ENCODE measurements around the gene BCORL1.

The BCORL1 gene

DNA sequence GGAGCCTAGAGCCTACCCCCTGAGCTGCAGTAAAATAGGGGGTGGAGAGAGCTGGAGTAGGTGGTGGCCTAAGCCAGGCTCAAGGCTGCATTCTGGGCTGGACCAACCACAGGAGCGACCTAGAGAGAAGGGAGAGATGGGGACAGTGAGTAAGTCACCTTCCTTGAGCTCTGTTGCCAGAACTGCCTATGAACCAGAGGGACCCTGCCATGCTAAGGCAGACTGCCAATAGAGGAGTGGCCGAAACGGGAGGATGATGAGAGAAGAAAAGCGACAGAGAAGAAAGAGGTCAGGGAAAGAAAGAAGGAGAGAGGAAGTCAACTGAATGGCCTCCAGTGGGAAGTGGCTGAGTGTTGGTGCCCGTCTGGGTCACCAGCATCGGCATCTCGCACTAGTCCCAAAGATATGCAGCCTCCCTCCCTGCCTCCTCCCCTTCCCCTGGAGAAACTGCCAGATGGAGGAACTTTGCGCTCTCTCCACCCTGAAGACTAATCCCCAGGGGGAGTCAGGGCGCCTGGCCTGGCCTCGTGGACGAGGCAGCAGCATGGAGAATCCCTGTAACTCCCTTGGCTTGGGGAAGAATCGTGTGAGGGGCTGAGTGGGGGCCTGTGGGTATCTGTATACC lies 99.1 kb downstream of the BCORL1 start:
- Histone ChIP-seq H3K4me1 (ENCODE audit: control insufficient read depth, insufficient read depth, low read length, poor library complexity, severe bottlenecking) (peaks cover 37% of the 10 kb centered on the region), H3K9me3 (ENCODE audit: control insufficient read depth, low read length) (no peaks in the 10 kb centered on the region), H3K27ac (ENCODE audit: low read depth, low read length, severe bottlenecking) (no peak overlapping the region), H3K36me3 (ENCODE audit: control insufficient read depth, insufficient read depth, low read length) (no peaks in the 10 kb centered on the region), H3K4me3 (ENCODE audit: extremely low read depth, insufficient read depth, low read length, poor library complexity, severe bottlenecking) (no peak overlapping the region)
- WGBS, 2 experiments (ENCODE audit: insufficient coverage in 2 of 2), result 80 to 100% methylated on average over 3 of the region's 12 CpGs

GRCh38 chrX:130082244-130083106 lies 100.0 kb downstream of the BCORL1 start:
- H3K36me3 ChIP-seq (ENCODE audit: control insufficient read depth, insufficient read depth, low read length), result no peaks in the 10 kb centered on the region
- H3K27ac ChIP-seq (ENCODE audit: low read depth, low read length, severe bottlenecking), result no peak overlapping the region
- WGBS, 2 experiments (ENCODE audit: insufficient coverage in 2 of 2), result 66 to 78% methylated on average over 9 to 10 of the region's 28 CpGs
- peaks cover 39% of the 10 kb centered on the region for H3K4me1 ChIP-seq (ENCODE audit: control insufficient read depth, insufficient read depth, low read length, poor library complexity, severe bottlenecking)
- no peaks in the 10 kb centered on the region for H3K9me3 ChIP-seq (ENCODE audit: control insufficient read depth, low read length)
- H3K4me3 ChIP-seq (ENCODE audit: extremely low read depth, insufficient read depth, low read length, poor library complexity, severe bottlenecking), result no peak overlapping the region

DNA sequence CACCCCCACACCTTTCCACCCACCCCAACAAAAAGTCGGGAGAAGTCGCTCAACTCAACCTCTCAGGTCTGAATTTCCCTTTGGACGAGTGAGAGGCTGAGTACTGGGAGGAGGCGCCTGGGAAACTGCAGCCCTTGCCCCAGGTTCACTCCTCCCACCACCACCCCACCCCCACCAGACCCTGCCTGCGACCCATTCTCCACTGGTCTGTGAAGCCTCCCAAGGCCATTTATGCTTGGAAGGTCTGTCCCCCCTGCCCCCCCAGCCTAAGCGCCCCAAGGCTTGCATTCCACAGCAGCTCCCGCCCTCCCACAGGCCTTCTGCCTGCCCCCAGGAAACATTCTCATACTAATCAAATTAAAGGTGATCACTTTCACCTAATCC lies 100.7 kb downstream of the BCORL1 start:
- Histone ChIP-seq H3K36me3 (ENCODE audit: control insufficient read depth, insufficient read depth, low read length) (no peaks in the 10 kb centered on the region), H3K9me3 (ENCODE audit: control insufficient read depth, low read length) (no peaks in the 10 kb centered on the region), H3K4me3 (ENCODE audit: extremely low read depth, insufficient read depth, low read length, poor library complexity, severe bottlenecking) (no peak overlapping the region), H3K4me1 (ENCODE audit: control insufficient read depth, insufficient read depth, low read length, poor library complexity, severe bottlenecking) (peaks cover 39% of the 10 kb centered on the region), H3K27ac (ENCODE audit: low read depth, low read length, severe bottlenecking) (no peak overlapping the region)
- WGBS, 2 experiments (ENCODE audit: insufficient coverage in 2 of 2), result 20% methylated on average over 2 of the region's 7 CpGs; no CpG with 5 or more reads in 1 of the 2 experiments

DNA sequence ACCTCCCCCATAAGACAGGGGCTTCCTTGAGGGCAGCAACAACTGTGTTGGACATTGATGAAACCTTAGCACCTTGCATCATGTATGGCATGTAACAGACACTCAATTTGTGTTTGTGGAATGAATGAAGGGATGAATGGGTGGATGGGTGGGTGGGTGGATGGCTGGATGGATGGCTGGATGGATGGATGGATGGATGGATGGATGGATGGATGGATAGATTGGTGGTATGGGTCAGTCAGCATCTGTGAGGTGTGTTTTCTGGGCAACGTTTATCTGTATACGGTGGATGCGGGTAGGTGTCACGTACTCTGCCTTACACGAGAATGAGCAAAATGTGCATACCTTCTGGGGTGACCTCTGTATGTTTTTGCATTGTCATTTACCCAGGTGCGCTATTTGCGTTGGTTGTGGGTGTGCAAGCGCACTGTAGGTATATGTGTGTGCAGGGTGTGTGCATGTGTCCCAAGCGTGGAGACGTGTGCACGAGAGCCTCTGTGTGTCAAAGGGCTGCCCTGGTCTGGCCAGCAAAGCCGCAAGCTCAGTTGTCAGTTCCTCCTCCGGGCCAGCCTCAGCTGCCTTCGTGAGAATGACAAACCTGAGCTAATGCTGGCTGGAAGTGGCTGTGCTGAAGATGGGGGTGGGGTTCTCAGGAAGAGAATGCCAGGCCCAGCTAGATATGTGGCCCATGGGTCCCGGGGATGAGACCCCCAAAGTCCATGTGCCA lies 101.4 kb downstream of the BCORL1 start:
- H3K4me3 ChIP-seq (ENCODE audit: extremely low read depth, insufficient read depth, low read length, poor library complexity, severe bottlenecking), result no peak overlapping the region
- no peak overlapping the region for H3K27ac ChIP-seq (ENCODE audit: low read depth, low read length, severe bottlenecking)
- 90% methylated on average over 9 of the region's 15 CpGs; no CpG with 5 or more reads in 1 of the 2 experiments for WGBS, 2 experiments (ENCODE audit: insufficient coverage in 2 of 2)
- H3K36me3 ChIP-seq (ENCODE audit: control insufficient read depth, insufficient read depth, low read length), result no peaks in the 10 kb centered on the region
- H3K4me1 ChIP-seq (ENCODE audit: control insufficient read depth, insufficient read depth, low read length, poor library complexity, severe bottlenecking), result peaks cover 39% of the 10 kb centered on the region
- no peaks in the 10 kb centered on the region for H3K9me3 ChIP-seq (ENCODE audit: control insufficient read depth, low read length)

DNA sequence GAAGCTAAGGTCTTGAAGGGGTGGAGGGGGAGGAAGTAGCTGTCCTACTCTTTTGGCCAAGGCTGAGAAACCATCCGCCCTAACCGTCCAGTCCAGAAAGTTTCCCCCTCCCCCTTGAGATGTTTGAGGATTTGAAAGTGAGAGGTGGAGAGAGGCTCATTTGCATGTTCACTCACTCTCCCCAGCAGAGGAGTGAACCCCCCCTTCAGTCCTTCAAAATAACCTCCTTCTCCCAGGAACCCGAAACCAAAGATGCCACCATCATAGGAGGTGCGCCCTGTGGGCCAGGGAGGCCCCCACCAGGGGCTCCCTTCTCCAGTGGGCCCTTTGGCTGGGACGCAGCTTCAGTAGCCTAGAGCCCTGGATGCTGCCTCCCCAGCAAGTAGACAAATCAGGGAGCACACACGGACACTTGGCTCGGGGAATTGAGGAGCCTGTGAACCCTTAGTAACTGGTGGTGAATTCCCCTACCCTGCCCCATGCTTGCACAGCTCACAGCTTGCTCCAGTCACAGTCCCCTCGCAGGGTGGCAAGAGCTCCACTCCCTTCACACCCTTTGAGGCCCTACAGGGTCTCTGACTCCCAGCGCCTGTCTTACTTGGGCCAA lies 102.3 kb downstream of the BCORL1 start:
- H3K4me1 ChIP-seq (ENCODE audit: control insufficient read depth, insufficient read depth, low read length, poor library complexity, severe bottlenecking), result peaks cover 39% of the 10 kb centered on the region
- H3K4me3 ChIP-seq (ENCODE audit: extremely low read depth, insufficient read depth, low read length, poor library complexity, severe bottlenecking), result no peak overlapping the region
- 84% methylated on average over 4 of the region's 9 CpGs; no CpG with 5 or more reads in 1 of the 2 experiments for WGBS, 2 experiments (ENCODE audit: insufficient coverage in 2 of 2)
- H3K27ac ChIP-seq (ENCODE audit: low read depth, low read length, severe bottlenecking), result no peak overlapping the region
- no peaks in the 10 kb centered on the region for H3K36me3 ChIP-seq (ENCODE audit: control insufficient read depth, insufficient read depth, low read length)
- H3K9me3 ChIP-seq (ENCODE audit: control insufficient read depth, low read length), result no peaks in the 10 kb centered on the region

DNA sequence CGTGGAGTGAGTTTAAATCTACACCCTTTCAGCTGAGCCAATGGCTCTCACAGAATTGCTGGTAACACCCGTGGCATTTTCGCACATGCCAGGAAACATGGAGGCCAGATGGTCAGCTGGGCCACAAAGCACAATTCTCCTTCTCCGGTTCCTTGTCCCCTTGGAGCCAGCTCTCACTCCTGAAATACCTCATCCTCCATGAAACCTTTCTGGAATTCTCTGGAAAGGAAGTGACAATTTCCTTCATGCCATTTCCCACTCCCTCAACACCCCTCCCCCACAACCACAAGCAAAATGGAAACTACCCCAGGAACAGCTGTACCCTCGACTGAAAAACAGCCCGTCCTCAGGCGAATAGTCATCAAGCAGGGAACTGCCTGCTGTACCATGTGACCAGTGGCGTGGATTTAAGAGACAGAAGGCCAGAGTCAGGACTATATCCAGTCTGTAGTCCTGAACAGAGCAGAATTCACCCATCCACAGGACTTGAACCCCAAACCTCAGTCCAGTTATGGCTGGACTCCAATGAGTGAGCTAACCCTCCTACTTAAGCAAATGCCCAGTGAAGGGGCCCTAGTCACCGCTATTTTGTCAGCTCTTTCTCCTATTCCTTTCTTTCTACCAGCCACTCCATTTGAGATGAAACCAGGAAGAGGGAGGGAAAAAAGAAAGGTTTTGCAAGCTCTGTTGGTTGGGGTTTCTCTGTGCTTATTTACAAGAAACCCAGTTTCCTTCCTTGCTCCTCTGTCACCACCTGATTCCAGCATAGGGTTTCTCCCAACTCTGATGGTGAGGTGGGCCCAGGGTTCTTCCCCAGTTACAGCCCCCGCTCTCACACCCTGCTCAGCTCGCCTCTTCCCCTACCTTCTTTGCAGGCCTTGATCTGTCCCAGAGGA lies 103.4 kb downstream of the BCORL1 start:
- H3K9me3 ChIP-seq (ENCODE audit: control insufficient read depth, low read length), result no peaks in the 10 kb centered on the region
- peak overlapping the region; percentile 29 for H3K27ac ChIP-seq (ENCODE audit: low read depth, low read length, severe bottlenecking)
- 63 to 72% methylated on average over 2 of the region's 11 CpGs for WGBS, 2 experiments (ENCODE audit: insufficient coverage in 2 of 2)
- H3K4me3 ChIP-seq (ENCODE audit: extremely low read depth, insufficient read depth, low read length, poor library complexity, severe bottlenecking), result no peak overlapping the region
- peaks cover 39% of the 10 kb centered on the region for H3K4me1 ChIP-seq (ENCODE audit: control insufficient read depth, insufficient read depth, low read length, poor library complexity, severe bottlenecking)
- H3K36me3 ChIP-seq (ENCODE audit: control insufficient read depth, insufficient read depth, low read length), result no peaks in the 10 kb centered on the region

DNA sequence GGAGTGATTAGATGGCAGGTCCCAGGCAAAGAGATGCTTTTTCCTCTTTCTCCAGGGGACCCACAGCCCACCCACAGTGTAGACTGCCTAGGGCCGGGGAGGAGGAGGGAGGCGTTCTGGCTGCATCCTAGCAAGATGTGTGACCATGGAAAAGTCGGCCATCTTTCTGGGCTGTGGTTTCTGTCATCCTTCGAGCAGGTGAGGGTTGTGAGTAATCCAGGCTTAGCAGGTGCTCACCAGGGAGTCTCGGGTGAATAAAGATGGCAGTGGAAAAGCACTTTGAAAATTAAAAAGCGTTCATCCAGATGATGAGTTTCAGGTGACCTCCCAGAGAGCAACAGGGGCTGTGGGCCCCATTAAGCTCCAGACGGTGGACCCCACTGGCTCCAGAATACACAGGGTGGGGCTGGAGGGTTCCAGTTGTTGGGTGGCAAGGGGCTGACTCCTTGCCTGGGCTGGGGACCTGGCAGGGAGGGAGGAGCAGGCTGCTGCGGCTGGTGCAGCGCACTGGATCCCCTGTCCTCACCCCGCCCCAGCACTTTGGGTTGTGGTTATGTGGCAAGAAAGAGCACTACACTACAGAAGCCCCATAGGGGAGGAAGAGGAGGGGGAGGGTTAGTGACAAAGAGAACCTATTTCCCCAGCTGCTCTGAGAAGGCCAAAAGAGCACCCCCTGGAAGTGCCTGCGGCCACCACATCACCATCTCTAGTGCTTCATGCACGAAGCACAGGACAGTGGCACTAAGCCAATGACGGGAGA lies 104.2 kb downstream of the BCORL1 start:
- Histone ChIP-seq H3K27ac (ENCODE audit: low read depth, low read length, severe bottlenecking) (no peak overlapping the region), H3K4me3 (ENCODE audit: extremely low read depth, insufficient read depth, low read length, poor library complexity, severe bottlenecking) (no peak overlapping the region), H3K4me1 (ENCODE audit: control insufficient read depth, insufficient read depth, low read length, poor library complexity, severe bottlenecking) (peaks cover 39% of the 10 kb centered on the region), H3K36me3 (ENCODE audit: control insufficient read depth, insufficient read depth, low read length) (no peaks in the 10 kb centered on the region), H3K9me3 (ENCODE audit: control insufficient read depth, low read length) (no peaks in the 10 kb centered on the region)
- WGBS, 2 experiments (ENCODE audit: insufficient coverage in 2 of 2), result 80 to 91% methylated on average over 1 to 6 of the region's 13 CpGs

DNA sequence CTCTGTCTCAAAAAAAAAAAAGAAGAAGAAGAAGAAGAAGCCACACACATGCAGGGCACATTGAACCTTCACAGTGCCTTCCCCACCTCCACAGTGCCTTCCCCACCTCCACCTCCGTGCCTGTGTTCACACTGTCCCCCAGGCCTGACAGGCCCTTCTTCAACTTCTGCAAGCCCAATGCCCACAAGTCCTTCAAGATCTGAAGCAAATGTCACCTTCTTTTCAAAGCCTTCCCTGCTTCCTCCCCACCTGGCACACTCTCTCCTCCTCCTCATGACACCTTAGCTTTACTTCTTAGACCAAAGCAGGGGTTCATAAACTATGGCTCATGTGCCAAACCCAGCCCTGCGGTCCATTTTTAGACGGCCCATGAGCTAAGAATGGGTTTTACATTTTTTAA lies 107.9 kb downstream of the BCORL1 start:
- Histone ChIP-seq H3K4me3 (ENCODE audit: extremely low read depth, insufficient read depth, low read length, poor library complexity, severe bottlenecking) (no peak overlapping the region), H3K9me3 (ENCODE audit: control insufficient read depth, low read length) (no peaks in the 10 kb centered on the region), H3K27ac (ENCODE audit: low read depth, low read length, severe bottlenecking) (no peak overlapping the region), H3K4me1 (ENCODE audit: control insufficient read depth, insufficient read depth, low read length, poor library complexity, severe bottlenecking) (peaks cover 15% of the 10 kb centered on the region), H3K36me3 (ENCODE audit: control insufficient read depth, insufficient read depth, low read length) (no peaks in the 10 kb centered on the region)
- no CpG with 5 or more reads among the region's 3 CpGs for WGBS, 2 experiments (ENCODE audit: insufficient coverage in 2 of 2)

DNA sequence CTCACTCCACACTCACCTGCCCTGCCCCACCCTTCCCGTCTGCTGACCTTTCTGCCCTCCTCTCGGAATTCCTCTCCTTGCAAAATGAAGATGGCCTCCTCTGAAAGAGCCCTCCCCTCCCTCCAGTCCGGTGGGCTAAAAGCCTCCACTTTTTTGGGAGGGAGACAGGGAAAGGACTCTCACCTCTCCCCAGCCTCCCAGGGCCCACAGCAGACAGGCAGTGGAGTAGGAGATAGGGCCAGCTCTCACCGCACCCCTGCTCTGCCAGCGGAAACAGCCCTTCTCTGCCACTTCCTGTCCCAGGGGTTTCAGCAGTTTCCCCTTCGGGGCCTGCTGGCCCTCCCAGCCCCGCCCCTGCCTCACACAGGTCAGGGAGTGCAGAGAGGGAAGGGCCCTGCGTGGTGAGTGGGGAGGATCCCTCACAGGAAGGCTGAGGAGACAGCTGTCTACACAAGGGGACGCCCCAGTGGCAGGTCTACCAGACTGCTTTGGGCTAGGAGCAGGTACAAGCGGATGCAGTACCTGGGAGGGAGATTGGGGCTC lies 109.6 kb downstream of the BCORL1 start:
- Histone ChIP-seq H3K9me3 (ENCODE audit: control insufficient read depth, low read length) (no peaks in the 10 kb centered on the region), H3K4me1 (ENCODE audit: control insufficient read depth, insufficient read depth, low read length, poor library complexity, severe bottlenecking) (peaks cover 7% of the 10 kb centered on the region), H3K4me3 (ENCODE audit: extremely low read depth, insufficient read depth, low read length, poor library complexity, severe bottlenecking) (no peak overlapping the region), H3K27ac (ENCODE audit: low read depth, low read length, severe bottlenecking) (no peak overlapping the region), H3K36me3 (ENCODE audit: control insufficient read depth, insufficient read depth, low read length) (no peaks in the 10 kb centered on the region)
- no CpG with 5 or more reads among the region's 10 CpGs for WGBS, 2 experiments (ENCODE audit: insufficient coverage in 2 of 2)
